ENCODE data around the gene WBP2NL. TPM values are rescaled to one million over a fixed set of nuclear protein-coding genes. Genes with fewer than 3 reads are reported as not detected.

The WBP2NL gene
- total and polyA plus RNA-seq, 8 donors = 1.6 to 5.2 (median 3.0) TPM

- no peak for TF ChIP-seq CTCF (IDR thresholded peaks at IDR 0.05)
- Histone ChIP-seq H3K4me1 (no peaks in the 10 kb centered on the region), H3K27me3 (no peaks in the 10 kb centered on the region), H3K4me3 (no peak overlapping the region), H3K27ac (no peak overlapping the region), H3K9me3 (peaks cover 0 to 16% of the 10 kb centered on the region in 2 donors), H3K36me3 (no peaks in the 10 kb centered on the region)
- ATAC-seq = no peak
- DNase-seq = no peak
- intact Hi-C loops (cut with DNase I) = no loop called here
These were observed 43.2 kb downstream of the WBP2NL start for GRCh38 chr22:42041784-42042183.

GRCh38 chr22:42050641-42051180 lies 52.1 kb downstream of the WBP2NL start:
- intact Hi-C loops (cut with DNase I) = no loop called here
- ATAC-seq (no peak), DNase-seq (no peak)
- no peaks in the 10 kb centered on the region for H3K27me3 ChIP-seq
- no peak overlapping the region for H3K4me3 ChIP-seq
- no peaks in the 10 kb centered on the region for H3K4me1 ChIP-seq
- no peak for TF ChIP-seq CTCF (IDR thresholded peaks at IDR 0.05)
- H3K27ac ChIP-seq = no peak overlapping the region
- no peaks in the 10 kb centered on the region for H3K36me3 ChIP-seq
- no peaks in the 10 kb centered on the region for H3K9me3 ChIP-seq

GRCh38 chr22:42052765-42053164 lies 54.2 kb downstream of the WBP2NL start:
- TF ChIP-seq CTCF (IDR thresholded peaks at IDR 0.05) = no peak
- H3K4me3 ChIP-seq = no peak overlapping the region
- intact Hi-C loops (cut with DNase I) = no loop called here
- peaks cover 0 to 12% of the 10 kb centered on the region in 2 donors for H3K9me3 ChIP-seq
- no peaks in the 10 kb centered on the region for H3K27me3 ChIP-seq
- no peak for DNase-seq
- ATAC-seq = no peak
- H3K4me1 ChIP-seq = no peaks in the 10 kb centered on the region
- no peaks in the 10 kb centered on the region for H3K36me3 ChIP-seq
- no peak overlapping the region for H3K27ac ChIP-seq

GRCh38 chr22:42056757-42057511 lies 58.3 kb downstream of the WBP2NL start:
- Histone ChIP-seq H3K4me1 (no peaks in the 10 kb centered on the region), H3K4me3 (no peak overlapping the region), H3K36me3 (peaks cover 0 to 39% of the 10 kb centered on the region in 2 donors), H3K27me3 (no peaks in the 10 kb centered on the region), H3K27ac (no peak overlapping the region), H3K9me3 (peaks cover 0 to 12% of the 10 kb centered on the region in 2 donors)
- no peak for DNase-seq
- TF ChIP-seq CTCF (IDR thresholded peaks at IDR 0.05) = no peak
- no peak for ATAC-seq
- intact Hi-C loops (cut with DNase I) = no loop called here

GRCh38 chr22:42060489-42060888 lies 61.9 kb downstream of the WBP2NL start:
- Histone ChIP-seq H3K4me3 (no peak overlapping the region), H3K27ac (no peak overlapping the region), H3K36me3 (peaks cover 0 to 72% of the 10 kb centered on the region in 2 donors), H3K4me1 (no peaks in the 10 kb centered on the region), H3K9me3 (peaks cover 0 to 12% of the 10 kb centered on the region in 2 donors), H3K27me3 (no peaks in the 10 kb centered on the region)
- ATAC-seq = no peak
- no peak for TF ChIP-seq CTCF (IDR thresholded peaks at IDR 0.05)
- DNase-seq = peak in 1 of 4 donors; percentile 40
- intact Hi-C loops (cut with DNase I) = no loop called here

All from left lung (tissue), 10 donors.